Testis (tissue), 3 donors: Measurements from ENCODE around the gene COASY. TPM values are rescaled to one million over a fixed set of nuclear protein-coding genes. Genes with fewer than 3 reads are reported as not detected.
A peak's percentile ranks its signal among the peaks of the same experiment; 100 is the strongest.

Experiments used
- DNase-seq: peaks from one replicate; pipeline ENCODE4 v3.0.0-alpha.2; 2019
- H3K27ac ChIP-seq, 2 donors: fragments of 200-600 bp; sonication (generic); one replicate each; pipeline ENCODE4 v1.5.1; 2019
- H3K27me3 ChIP-seq: fragments of 200-600 bp; sonication (generic); one replicate; pipeline ENCODE4 v1.5.1; 2019
- H3K36me3 ChIP-seq: fragments of 200-600 bp; sonication (generic); one replicate; pipeline ENCODE4 v1.5.1; 2017; ENCODE audit warnings: low read depth; ENCODE audit errors: missing control alignments
- H3K4me1 ChIP-seq: fragments of 200-600 bp; sonication (generic); one replicate; pipeline ENCODE4 v1.5.1; 2019
- H3K4me3 ChIP-seq, 2 donors: fragments of 200-600 bp; sonication (generic); one replicate each; pipeline ENCODE4 v1.5.1; 2017 to 2019
- H3K9me3 ChIP-seq: fragments of 200-600 bp; sonication (generic); one replicate; pipeline ENCODE4 v1.5.1; 2017
- CTCF ChIP-seq, 3 experiments: fragments of 450-650 bp in 2 of 3; fragments of 200-600 bp in 1 of 3; sonication (generic) in 1 of 3; IDR thresholded peaks; one replicate each; pipeline ENCODE4 v1.5.1; 2016 to 2019; ENCODE audit warnings: antibody characterized with exemption in 3 of 3, mild to moderate bottlenecking in 2 of 3, moderate library complexity in 1 of 3
- POLR2A ChIP-seq: fragments of 450-650 bp; IDR thresholded peaks from one replicate; pipeline ENCODE4 v1.6.1; 2017; ENCODE audit warnings: antibody characterized with exemption, mild to moderate bottlenecking, moderate library complexity
- WGBS, 2 donors: methylation state at CpG; one replicate each; pipeline ENCODE4 v1.1.5; 2018; 5-methylcytosine and 5-hydroxymethylcytosine counted together
- intact Hi-C: fragments of 100-400 bp; cut with DNase I; formaldehyde crosslinking; loops from one replicate; pipeline ENCODE4 v1.15.1; 2023; ENCODE audit warnings: low total_unique reads
- polyA plus RNA-seq: library from polyadenylated mRNA; stranded (reverse); fragments of 350-450 nt; fragmentation: Illumina TruSeq; extraction: RNeasy Lipid Tissue Mini Kit (QIAGEN cat#74804); gene quantifications from one replicate; pipeline ENCODE4 v1.2.3, GENCODE V29; 2014; ENCODE audit warnings: low read depth, low replicate concordance; ENCODE audit not compliant: insufficient read depth
- total RNA-seq, 2 donors: library from RNA; depleted of rRNA; stranded (reverse); fragments of >200 nt; gene quantifications; one replicate each; pipeline ENCODE4 v1.2.3, GENCODE V29; 2016

Gene COASY
- total and polyA plus RNA-seq, 3 donors from 2014 or later, result 52.8 to 103 (median 68.5) TPM

GRCh38 chr17:42590886-42591285 is 28.9 kb downstream of the COASY start:
- Histone ChIP-seq H3K36me3 (no peaks in the 10 kb centered on the region), H3K4me3 (no peak overlapping the region), H3K27me3 (no peaks in the 10 kb centered on the region), H3K27ac (no peak overlapping the region), H3K4me1 (no peaks in the 10 kb centered on the region), H3K9me3 (no peaks in the 10 kb centered on the region)
- TF ChIP-seq CTCF (IDR thresholded peaks at IDR 0.05), result no peak
- no peak for TF ChIP-seq POLR2A
- 89 to 94% methylated on average over 2 of the region's 2 CpGs for WGBS, 2 donors
- intact Hi-C loops, result no loop called here
- DNase-seq, result no peak

- WGBS, 2 donors, result 92 to 94% methylated on average over 9 of the region's 9 CpGs
- no peaks in the 10 kb centered on the region for H3K36me3 ChIP-seq
- DNase-seq, result no peak
- no peak overlapping the region for H3K4me3 ChIP-seq
- H3K9me3 ChIP-seq, result no peaks in the 10 kb centered on the region
- TF ChIP-seq CTCF (IDR thresholded peaks at IDR 0.05) (no peak), POLR2A (no peak)
- intact Hi-C loops, result no loop called here
- no peak overlapping the region for H3K27ac ChIP-seq
- H3K4me1 ChIP-seq, result no peaks in the 10 kb centered on the region
- H3K27me3 ChIP-seq, result no peaks in the 10 kb centered on the region
Observed at GRCh38 chr17:42591411-42591810, 29.5 kb downstream of the COASY start.

- WGBS, 2 donors, result 49 to 71% methylated on average over 3 of the region's 3 CpGs
- intact Hi-C loops, result no loop called here
- H3K4me3 ChIP-seq, result no peak overlapping the region
- no peak for DNase-seq
- no peaks in the 10 kb centered on the region for H3K4me1 ChIP-seq
- no peaks in the 10 kb centered on the region for H3K36me3 ChIP-seq
- H3K27ac ChIP-seq, result no peak overlapping the region
- TF ChIP-seq CTCF (IDR thresholded peaks at IDR 0.05) (no peak), POLR2A (no peak)
- H3K27me3 ChIP-seq, result no peaks in the 10 kb centered on the region
- H3K9me3 ChIP-seq, result no peaks in the 10 kb centered on the region
Observed at GRCh38 chr17:42596386-42596785, 34.4 kb downstream of the COASY start.

GRCh38 chr17:42598905-42599304 is 37.0 kb downstream of the COASY start:
- no peak for TF ChIP-seq POLR2A
- TF ChIP-seq CTCF (IDR thresholded peaks at IDR 0.05), result no peak
- no peak for DNase-seq

GRCh38 chr17:42603318-42603717 is 41.4 kb downstream of the COASY start:
- no peaks in the 10 kb centered on the region for H3K27me3 ChIP-seq
- no peak overlapping the region for H3K4me3 ChIP-seq
- peaks cover 23% of the 10 kb centered on the region for H3K4me1 ChIP-seq
- H3K27ac ChIP-seq, result peak overlapping the region in 1 of 2 donors; percentile 30
- WGBS, 2 donors, result 68 to 89% methylated on average over 7 of the region's 7 CpGs
- intact Hi-C loops, result no loop called here
- H3K9me3 ChIP-seq, result no peaks in the 10 kb centered on the region
- H3K36me3 ChIP-seq, result no peaks in the 10 kb centered on the region
- DNase-seq, result no peak
- TF ChIP-seq CTCF (IDR thresholded peaks at IDR 0.05), result no peak
- TF ChIP-seq POLR2A, result no peak

More at GRCh38 chr17:42598905-42599304, 37.0 kb downstream of the COASY start:
- intact Hi-C loops, result no loop called here
- no peaks in the 10 kb centered on the region for H3K36me3 ChIP-seq
- no peak overlapping the region for H3K4me3 ChIP-seq
- H3K4me1 ChIP-seq, result no peaks in the 10 kb centered on the region
- no peak overlapping the region for H3K27ac ChIP-seq
- 43 to 53% methylated on average over 2 of the region's 2 CpGs for WGBS, 2 donors
- no peaks in the 10 kb centered on the region for H3K27me3 ChIP-seq
- H3K9me3 ChIP-seq, result no peaks in the 10 kb centered on the region
